GM13977 (cell line): ENCODE data around the gene ABTB2.

Experiments
- DNase-seq: peaks from one replicate; pipeline ENCODE4 v3.0.0; 2012; ENCODE audit warnings: low spot score
- CTCF ChIP-seq: IDR thresholded peaks from 2 replicates; pipeline ENCODE4 v1.5.1; 2012; ENCODE audit warnings: mild to moderate bottlenecking, control low read depth; ENCODE audit not compliant: insufficient read depth; ENCODE audit errors: extremely low read depth, missing control alignments
- in situ Hi-C: fragments of 300-500 bp; cut with MboI; formaldehyde crosslinking; loops from one replicate; pipeline ENCODE4 v1.12.0; 2022; ENCODE audit warnings: low sequenced_read_pairs, low pct_unique_long_range_greater_than_20kb, mixed read lengths, inconsistent platforms; ENCODE audit not compliant: unreplicated experiment

The ABTB2 gene

GRCh38 chr11:34356576-34356912, 1.3 kb downstream of the ABTB2 start:
- peak; percentile 19 for DNase-seq

GRCh38 chr11:34356130-34356529, 1.7 kb downstream of the ABTB2 start:
- DNase-seq: no peak
- TF ChIP-seq CTCF: peak; percentile 13
- in situ Hi-C loops: loop anchor here (10.0 to 25.0 kb wide), 3 partner anchors 121 to 519 kb away; no protein-coding TSS in a partner anchor

More at GRCh38 chr11:34356576-34356912, 1.3 kb downstream of the ABTB2 start:
- TF ChIP-seq CTCF: no peak
- in situ Hi-C loops: loop anchor here (10.0 to 25.0 kb wide), 3 partner anchors 122 to 519 kb away; no protein-coding TSS in a partner anchor

GRCh38 chr11:34355726-34356125, 2.1 kb downstream of the ABTB2 start:
- DNase-seq: no peak
- in situ Hi-C loops: loop anchor here (10.0 to 25.0 kb wide), 3 partner anchors 121 to 518 kb away; no protein-coding TSS in a partner anchor
- TF ChIP-seq CTCF: no peak

GRCh38 chr11:34354782-34355181, 3.0 kb downstream of the ABTB2 start:
- DNase-seq: no peak
- in situ Hi-C loops: loop anchor here (10.0 to 25.0 kb wide), 3 partner anchors 120 to 517 kb away; no protein-coding TSS in a partner anchor
- no peak for TF ChIP-seq CTCF

- in situ Hi-C loops: loop anchor here (10.0 to 25.0 kb wide), 3 partner anchors 119 to 517 kb away; no protein-coding TSS in a partner anchor
- no peak for DNase-seq
- no peak for TF ChIP-seq CTCF
Measured at GRCh38 chr11:34353881-34354280, 3.9 kb downstream of the ABTB2 start.

- peak; percentile 53 for DNase-seq
- in situ Hi-C loops: loop anchor here (10.0 to 25.0 kb wide), 3 partner anchors 117 to 515 kb away; no protein-coding TSS in a partner anchor
- TF ChIP-seq CTCF: no peak
Measured at GRCh38 chr11:34351687-34352469, 5.9 kb downstream of the ABTB2 start.
